K562 (cell line): ENCODE data around the gene FSHR.

Experiments
- ATF3 ChIP-seq, 2 experiments: fragments of 450-650 bp in 1 of 2; sonication (generic) in 1 of 2; formaldehyde crosslinking in 1 of 2; IDR thresholded peaks in 1 of 2; conservative IDR thresholded peaks in 1 of 2; 2 replicates each; pipeline versions ENCODE4 v1.6.1 to v1.8.1; 2016 to 2023; ENCODE audit warnings: mild to moderate bottlenecking in 2 of 2, moderate library complexity in 2 of 2, inconsistent platforms in 1 of 2, missing genetic modification reagents in 1 of 2
- ETS1 ChIP-seq: conservative IDR thresholded peaks from 2 replicates; pipeline ENCODE4 v1.6.1; 2011; ENCODE audit warnings: low read depth, mild to moderate bottlenecking, low read length; ENCODE audit not compliant: control insufficient read depth
- FOXK2 ChIP-seq, 2 experiments: fragments of 450-650 bp; IDR thresholded peaks in 1 of 2; conservative IDR thresholded peaks in 1 of 2; 2 replicates each; pipeline ENCODE4 v1.6.1; 2016; ENCODE audit warnings: low read depth in 2 of 2, mild to moderate bottlenecking in 1 of 2
- KLF13 ChIP-seq: fragments of 450-650 bp; IDR thresholded peaks from 2 replicates; pipeline ENCODE4 v1.6.1; 2016; ENCODE audit warnings: missing genetic modification characterization, low read depth, mild to moderate bottlenecking, missing compliant biosample characterization, moderate library complexity, borderline replicate concordance
- RNF2 ChIP-seq: sonication (generic); IDR thresholded peaks from 2 replicates; pipeline ENCODE4 v1.6.1; 2016
- SMARCE1 ChIP-seq: fragments of 450-650 bp; IDR thresholded peaks from 2 replicates; pipeline ENCODE4 v1.7.1; 2016; ENCODE audit warnings: mild to moderate bottlenecking
- ZNF282 ChIP-seq: sonication (generic); formaldehyde crosslinking; IDR thresholded peaks from 2 replicates; pipeline ENCODE4 v1.8.1; 2023; ENCODE audit warnings: missing genetic modification reagents

- TF ChIP-seq FOXK2 (conservative IDR thresholded peaks at IDR 0.05 in 1 of 2, IDR thresholded peaks at IDR 0.05 in 1 of 2; ENCODE audit: low read depth in 2 of 2) (no peak), ETS1 (no peak), SMARCE1 (no peak), RNF2 (no peak), KLF13 (tag) (no peak), ZNF282 (CRISPR knock-in tag) (no peak), ATF3 (IDR thresholded peaks at IDR 0.05) (no peak), ATF3 (CRISPR knock-in tag; conservative IDR thresholded peaks at IDR 0.05) (no peak)
Measured at GRCh38 chr2:49050265-49050664, 104.0 kb downstream of the FSHR start.
